Activated naive CD8-positive, alpha-beta T cell treated with anti-CD3 and anti-CD28 coated beads for 36 hours (primary cell): ENCODE measurements around the gene NPSR1. TPM values are rescaled to one million over a fixed set of nuclear protein-coding genes. Genes with fewer than 3 reads are reported as not detected.
"Not testable (repeated sequence)": the region's sequence is repeated elsewhere in the genome, so short reads cannot be mapped to it uniquely, and the experiment has no call there.

Experiments
- DNase-seq: peaks from one replicate; pipeline ENCODE4 v3.0.0; 2021
- H3K27ac Mint-ChIP-seq: one replicate; pipeline ENCODE4 v1.8.0; 2022; ENCODE audit warnings: mild to moderate bottlenecking, moderate library complexity, mixed read lengths
- H3K27me3 Mint-ChIP-seq: one replicate; pipeline ENCODE4 v1.8.0; 2022; ENCODE audit warnings: mild to moderate bottlenecking, mixed read lengths
- H3K36me3 Mint-ChIP-seq: one replicate; pipeline ENCODE4 v1.8.0; 2021; ENCODE audit warnings: mild to moderate bottlenecking, mixed read lengths
- H3K4me1 Mint-ChIP-seq: one replicate; pipeline ENCODE4 v1.8.0; 2021; ENCODE audit warnings: mixed read lengths
- H3K4me3 Mint-ChIP-seq: one replicate; pipeline ENCODE4 v1.8.0; 2022; ENCODE audit warnings: mild to moderate bottlenecking, moderate library complexity, mixed read lengths
- H3K9me3 Mint-ChIP-seq: one replicate; pipeline ENCODE4 v1.8.0; 2022; ENCODE audit warnings: mixed read lengths
- total RNA-seq, 2 experiments: library from RNA; stranded (reverse); gene quantifications; one replicate each; pipeline ENCODE4 v1.2.3, GENCODE V29; 2021

The NPSR1 gene
- total RNA-seq, result not detected

GRCh38 chr7:34657632-34658268, at the start of gene NPSR1:
Gene NPSR1 (plus strand): TSS chr7:34658218. CDS start chr7:34658413, 195 bp downstream.
- no peak within 1 kb of the TSS for H3K27ac Mint-ChIP-seq
- H3K9me3 Mint-ChIP-seq, result no peaks in the 10 kb centered on the region
- no peak for DNase-seq
- no peaks in the 10 kb centered on the region for H3K4me1 Mint-ChIP-seq
- H3K27me3 Mint-ChIP-seq, result no peaks in the 10 kb centered on the region
- H3K36me3 Mint-ChIP-seq, result no peaks in the 10 kb centered on the region
- no peak within 1 kb of the TSS for H3K4me3 Mint-ChIP-seq

- H3K36me3 Mint-ChIP-seq, result no peaks in the 10 kb centered on the region
- no peak overlapping the region for H3K27ac Mint-ChIP-seq
- no peak for DNase-seq
- no peaks in the 10 kb centered on the region for H3K27me3 Mint-ChIP-seq
- no peaks in the 10 kb centered on the region for H3K4me1 Mint-ChIP-seq
- peaks cover 5% of the 10 kb centered on the region for H3K9me3 Mint-ChIP-seq
- no peak overlapping the region for H3K4me3 Mint-ChIP-seq
Observed at GRCh38 chr7:34612661-34613060, 45.4 kb upstream of the NPSR1 start.

DNA sequence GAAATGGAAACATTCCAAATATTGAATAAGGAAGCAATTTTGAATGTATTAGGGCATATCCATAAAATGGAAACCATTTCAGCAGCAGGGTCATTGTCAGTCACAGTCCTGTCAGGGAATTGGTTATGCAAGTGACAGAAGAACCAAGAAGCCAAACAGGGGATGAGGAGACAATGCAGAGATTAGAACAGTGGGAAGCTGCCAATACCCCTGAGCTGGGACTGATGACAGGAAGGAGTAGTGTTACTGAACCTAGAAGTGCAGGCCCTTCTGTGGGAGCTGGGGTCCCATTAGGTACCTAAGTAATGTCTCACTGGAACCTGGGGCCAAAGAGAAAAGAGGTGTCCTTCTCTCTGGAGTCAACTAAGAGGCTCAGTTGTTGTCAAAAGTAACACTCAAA, 37.6 kb upstream of the NPSR1 start:
- Mint-ChIP-seq H3K27ac (no peak overlapping the region), H3K4me3 (no peak overlapping the region), H3K9me3 (peaks cover 1% of the 10 kb centered on the region), H3K27me3 (no peaks in the 10 kb centered on the region), H3K36me3 (no peaks in the 10 kb centered on the region), H3K4me1 (no peaks in the 10 kb centered on the region)
- DNase-seq, result no peak

DNA sequence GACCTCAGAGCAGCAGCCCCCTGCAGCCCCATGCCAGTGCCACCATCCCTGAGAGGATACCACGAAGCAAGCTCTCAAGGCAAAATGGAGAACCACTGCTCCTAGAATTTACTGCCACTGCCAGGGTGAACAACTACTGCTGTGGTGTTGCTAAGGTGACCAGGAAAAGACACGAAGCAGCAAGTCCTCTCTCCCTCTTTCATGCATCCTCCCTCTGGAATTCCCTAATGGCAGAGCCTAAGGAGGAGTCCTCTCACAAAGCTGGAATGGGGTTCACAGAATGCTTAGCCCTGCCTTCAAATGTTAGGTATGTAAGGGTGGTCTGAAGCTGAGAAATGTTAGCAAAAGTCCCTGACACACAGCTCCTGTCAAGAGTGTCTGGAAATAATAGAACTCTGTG, 35.8 kb upstream of the NPSR1 start:
- Mint-ChIP-seq H3K27ac (no peak overlapping the region), H3K4me1 (no peaks in the 10 kb centered on the region), H3K9me3 (no peaks in the 10 kb centered on the region), H3K27me3 (no peaks in the 10 kb centered on the region), H3K36me3 (no peaks in the 10 kb centered on the region), H3K4me3 (no peak overlapping the region)
- no peak for DNase-seq

- no peak for DNase-seq
- no peaks in the 10 kb centered on the region for H3K4me1 Mint-ChIP-seq
- no peaks in the 10 kb centered on the region for H3K36me3 Mint-ChIP-seq
- no peaks in the 10 kb centered on the region for H3K27me3 Mint-ChIP-seq
- H3K9me3 Mint-ChIP-seq, result no peaks in the 10 kb centered on the region
- H3K27ac Mint-ChIP-seq, result no peak overlapping the region
- H3K4me3 Mint-ChIP-seq, result no peak overlapping the region
Observed at GRCh38 chr7:34622771-34623250, 35.2 kb upstream of the NPSR1 start.

DNA sequence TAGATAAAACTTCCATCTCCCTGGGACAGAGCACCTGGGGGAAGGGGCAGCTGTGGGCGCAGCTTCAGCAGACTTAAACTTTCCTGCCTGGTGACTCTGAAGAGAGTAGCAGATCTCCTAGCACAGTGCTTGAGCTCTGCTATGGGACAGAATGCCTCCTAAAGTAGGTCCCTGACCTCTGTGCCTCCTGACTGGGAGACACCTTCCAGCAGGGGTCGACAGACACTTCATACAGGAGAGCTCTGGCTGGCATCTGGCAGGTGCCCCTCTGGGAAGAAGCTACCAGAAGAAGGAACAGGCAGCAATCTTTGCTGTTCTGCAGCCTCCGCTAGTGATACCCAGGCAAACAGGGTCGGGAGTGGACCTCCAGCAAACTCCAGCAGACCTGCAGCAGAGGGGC, 29.4 kb upstream of the NPSR1 start:
- H3K9me3 Mint-ChIP-seq, H3K4me3 Mint-ChIP-seq, H3K4me1 Mint-ChIP-seq, DNase-seq, H3K27me3 Mint-ChIP-seq, H3K27ac Mint-ChIP-seq, H3K36me3 Mint-ChIP-seq: not testable (repeated sequence)

- Mint-ChIP-seq H3K27ac (no peak overlapping the region), H3K27me3 (no peaks in the 10 kb centered on the region), H3K36me3 (no peaks in the 10 kb centered on the region), H3K4me1 (no peaks in the 10 kb centered on the region), H3K9me3 (peaks cover 2% of the 10 kb centered on the region), H3K4me3 (no peak overlapping the region)
- no peak for DNase-seq
Observed at GRCh38 chr7:34652809-34653208, 5.2 kb upstream of the NPSR1 start.

GRCh38 chr7:34653787-34654186, 4.2 kb upstream of the NPSR1 start:
- H3K4me3 Mint-ChIP-seq, result no peak overlapping the region
- no peaks in the 10 kb centered on the region for H3K4me1 Mint-ChIP-seq

GRCh38 chr7:34655384-34655783, 2.6 kb upstream of the NPSR1 start:
- Mint-ChIP-seq H3K4me3 (no peak overlapping the region), H3K27me3 (no peaks in the 10 kb centered on the region), H3K4me1 (no peaks in the 10 kb centered on the region), H3K9me3 (no peaks in the 10 kb centered on the region), H3K27ac (no peak overlapping the region), H3K36me3 (no peaks in the 10 kb centered on the region)
- no peak for DNase-seq

More at GRCh38 chr7:34653787-34654186, 4.2 kb upstream of the NPSR1 start:
- H3K27me3 Mint-ChIP-seq, result no peaks in the 10 kb centered on the region
- H3K9me3 Mint-ChIP-seq, result peaks cover 2% of the 10 kb centered on the region
- no peak overlapping the region for H3K27ac Mint-ChIP-seq
- no peaks in the 10 kb centered on the region for H3K36me3 Mint-ChIP-seq
- DNase-seq, result no peak

DNA sequence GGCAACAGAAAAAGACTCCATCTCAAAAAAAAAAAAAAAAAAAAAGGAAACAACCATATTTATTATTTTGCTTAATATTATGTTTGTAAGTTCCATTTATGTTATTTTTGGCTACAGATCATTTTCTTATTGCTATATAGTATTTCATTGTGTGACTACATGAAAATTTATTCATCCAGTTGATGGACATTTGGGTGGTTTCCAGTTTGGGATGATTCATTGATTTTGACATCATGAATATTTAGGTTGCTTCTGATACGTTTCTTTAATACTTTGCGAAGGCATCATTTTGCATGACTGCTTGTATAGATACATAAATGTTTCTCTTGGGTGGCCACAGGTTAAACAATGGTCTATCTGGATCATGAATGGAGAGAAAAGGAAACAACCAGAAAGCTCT, 2.0 kb upstream of the NPSR1 start:
- no peak overlapping the region for H3K4me3 Mint-ChIP-seq
- H3K9me3 Mint-ChIP-seq, result no peaks in the 10 kb centered on the region
- H3K27me3 Mint-ChIP-seq, result no peaks in the 10 kb centered on the region
- no peaks in the 10 kb centered on the region for H3K36me3 Mint-ChIP-seq
- DNase-seq, result no peak
- no peaks in the 10 kb centered on the region for H3K4me1 Mint-ChIP-seq
- no peak overlapping the region for H3K27ac Mint-ChIP-seq

GRCh38 chr7:34659472-34660075, 1.6 kb downstream of the NPSR1 start:
- Mint-ChIP-seq H3K4me3 (no peak overlapping the region), H3K9me3 (no peaks in the 10 kb centered on the region), H3K27me3 (no peaks in the 10 kb centered on the region), H3K27ac (no peak overlapping the region), H3K36me3 (no peaks in the 10 kb centered on the region), H3K4me1 (no peaks in the 10 kb centered on the region)
- no peak for DNase-seq

GRCh38 chr7:34662058-34662708, 4.2 kb downstream of the NPSR1 start:
- H3K9me3 Mint-ChIP-seq, result no peaks in the 10 kb centered on the region
- no peak overlapping the region for H3K4me3 Mint-ChIP-seq
- H3K36me3 Mint-ChIP-seq, result no peaks in the 10 kb centered on the region
- H3K27ac Mint-ChIP-seq, result no peak overlapping the region
- H3K4me1 Mint-ChIP-seq, result no peaks in the 10 kb centered on the region
- no peak for DNase-seq
- no peaks in the 10 kb centered on the region for H3K27me3 Mint-ChIP-seq

- Mint-ChIP-seq H3K9me3 (no peaks in the 10 kb centered on the region), H3K27ac (no peak overlapping the region), H3K36me3 (no peaks in the 10 kb centered on the region), H3K4me1 (no peaks in the 10 kb centered on the region), H3K4me3 (no peak overlapping the region), H3K27me3 (no peaks in the 10 kb centered on the region)
- DNase-seq, result no peak
Observed at GRCh38 chr7:34664755-34665154, 6.7 kb downstream of the NPSR1 start.

DNA sequence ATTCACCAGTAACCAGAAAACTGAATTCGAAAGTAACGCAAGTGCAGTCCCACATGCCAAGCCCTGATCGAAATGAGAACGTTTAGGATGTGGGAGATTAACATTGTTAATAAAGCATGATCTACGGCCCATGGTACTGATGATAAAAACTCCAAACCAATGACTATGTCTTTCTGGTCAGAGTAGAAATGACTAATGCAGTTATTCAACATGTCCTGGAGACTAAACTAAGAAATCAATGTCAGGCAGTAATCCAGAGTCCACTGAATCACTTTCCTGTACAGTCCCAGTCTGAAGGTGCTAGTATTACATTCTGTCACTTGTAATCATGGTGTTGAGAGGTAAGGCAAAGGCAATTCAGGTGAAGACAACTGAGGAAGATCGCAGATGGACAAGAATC, 14.4 kb downstream of the NPSR1 start:
- H3K27ac Mint-ChIP-seq, result no peak overlapping the region
- no peak for DNase-seq
- H3K4me3 Mint-ChIP-seq, result no peak overlapping the region
- no peaks in the 10 kb centered on the region for H3K9me3 Mint-ChIP-seq
- no peaks in the 10 kb centered on the region for H3K36me3 Mint-ChIP-seq
- no peaks in the 10 kb centered on the region for H3K27me3 Mint-ChIP-seq
- no peaks in the 10 kb centered on the region for H3K4me1 Mint-ChIP-seq

GRCh38 chr7:34673066-34673465, 15.0 kb downstream of the NPSR1 start:
- Mint-ChIP-seq H3K27ac (no peak overlapping the region), H3K36me3 (no peaks in the 10 kb centered on the region), H3K9me3 (no peaks in the 10 kb centered on the region), H3K4me3 (no peak overlapping the region), H3K27me3 (no peaks in the 10 kb centered on the region), H3K4me1 (no peaks in the 10 kb centered on the region)
- DNase-seq, result no peak
